Activated CD8-positive, alpha-beta T cell treated with anti-CD3 and anti-CD28 coated beads for 36 hours (primary cell): Measurements from ENCODE around the gene ZNF536. TPM values are rescaled to one million over a fixed set of nuclear protein-coding genes. Genes with fewer than 3 reads are reported as not detected.

Experiments used
- ATAC-seq: fragments of 200-7000 bp; cut with Tn5 transposase; one replicate; pipeline ENCODE4 v1.10.0; 2021; ENCODE audit warnings: mild to moderate bottlenecking, moderate library complexity
- CTCF ChIA-PET: fragments of 350-600 bp; sonication (Branson Sonifier 250); formaldehyde crosslinking; loops from one replicate; lab custom pipeline; 2021; ENCODE audit warnings: antibody characterized with exemption; lab: Charles Lee
- POLR2A ChIA-PET: fragments of 350-600 bp; sonication (Branson Sonifier 250); formaldehyde crosslinking; loops from one replicate; lab custom pipeline; 2021; ENCODE audit warnings: antibody characterized with exemption; lab: Charles Lee
- DNase-seq: peaks from one replicate; pipeline ENCODE4 v3.0.0-alpha.2; 2020
- H3K27ac Mint-ChIP-seq: one replicate; pipeline ENCODE4 v1.8.0; 2021; ENCODE audit warnings: mild to moderate bottlenecking, mixed read lengths
- H3K27me3 Mint-ChIP-seq: one replicate; pipeline ENCODE4 v1.8.0; 2021; ENCODE audit warnings: mixed read lengths
- H3K36me3 Mint-ChIP-seq: one replicate; pipeline ENCODE4 v1.8.0; 2021; ENCODE audit warnings: low read depth, mixed read lengths
- H3K4me1 Mint-ChIP-seq: one replicate; pipeline ENCODE4 v1.8.0; 2021; ENCODE audit warnings: low read depth, mixed read lengths
- H3K4me3 Mint-ChIP-seq: one replicate; pipeline ENCODE4 v1.8.0; 2021; ENCODE audit warnings: mild to moderate bottlenecking, moderate library complexity, mixed read lengths
- H3K9me3 Mint-ChIP-seq: one replicate; pipeline ENCODE4 v1.8.0; 2021; ENCODE audit warnings: mixed read lengths
- CTCF ChIP-seq: fragments of 200-600 bp; IDR thresholded peaks from one replicate; pipeline ENCODE4 v1.8.0; 2022; ENCODE audit warnings: antibody characterized with exemption, mild to moderate bottlenecking
- intact Hi-C: fragments of 100-400 bp; cut with micrococcal nuclease; formaldehyde crosslinking; loops from one replicate; pipeline ENCODE4 v1.10.0; 2022
- total RNA-seq, 2 experiments: library from RNA; stranded (reverse); gene quantifications; one replicate each; pipeline ENCODE4 v1.2.3, GENCODE V29; 2021

Gene ZNF536
- total RNA-seq, 2 experiments from 2014 or later = not detected

- intact Hi-C loops = no loop called here
- no peak overlapping the region for H3K27ac Mint-ChIP-seq
These were observed 190.8 kb downstream of the ZNF536 start for GRCh38 chr19:30562981-30563380.

GRCh38 chr19:30563691-30564090 lies 191.5 kb downstream of the ZNF536 start:
- Mint-ChIP-seq H3K36me3 (no peaks in the 10 kb centered on the region), H3K4me1 (no peaks in the 10 kb centered on the region), H3K27ac (no peak overlapping the region), H3K27me3 (no peaks in the 10 kb centered on the region), H3K9me3 (no peaks in the 10 kb centered on the region), H3K4me3 (no peak overlapping the region)
- no peak for DNase-seq
- CTCF ChIA-PET = no interaction called here
- intact Hi-C loops = no loop called here
- no peak for ATAC-seq
- POLR2A ChIA-PET = no interaction called here
- TF ChIP-seq CTCF = no peak

More at GRCh38 chr19:30562981-30563380, 190.8 kb downstream of the ZNF536 start:
- no peak for ATAC-seq
- Mint-ChIP-seq H3K4me3 (no peak overlapping the region), H3K27me3 (no peaks in the 10 kb centered on the region), H3K4me1 (no peaks in the 10 kb centered on the region), H3K36me3 (no peaks in the 10 kb centered on the region), H3K9me3 (no peaks in the 10 kb centered on the region)
- ChIA-PET POLR2A (no interaction called here), CTCF (no interaction called here)
- no peak for TF ChIP-seq CTCF
- DNase-seq = no peak

GRCh38 chr19:30564551-30565011 lies 192.4 kb downstream of the ZNF536 start:
- no peak overlapping the region for H3K4me3 Mint-ChIP-seq
- ChIA-PET CTCF (no interaction called here), POLR2A (no interaction called here)
- no peak overlapping the region for H3K27ac Mint-ChIP-seq
- intact Hi-C loops = no loop called here
- no peak for TF ChIP-seq CTCF
- no peaks in the 10 kb centered on the region for H3K4me1 Mint-ChIP-seq
- H3K36me3 Mint-ChIP-seq = no peaks in the 10 kb centered on the region
- H3K9me3 Mint-ChIP-seq = no peaks in the 10 kb centered on the region
- no peak for ATAC-seq
- H3K27me3 Mint-ChIP-seq = no peaks in the 10 kb centered on the region
- no peak for DNase-seq

GRCh38 chr19:30565636-30566035 lies 193.5 kb downstream of the ZNF536 start:
- POLR2A ChIA-PET = no interaction called here

More at GRCh38 chr19:30565636-30566035, 193.5 kb downstream of the ZNF536 start:
- H3K27me3 Mint-ChIP-seq = no peaks in the 10 kb centered on the region
- CTCF ChIA-PET = no interaction called here
- intact Hi-C loops = no loop called here
- no peaks in the 10 kb centered on the region for H3K36me3 Mint-ChIP-seq
- no peak overlapping the region for H3K4me3 Mint-ChIP-seq
- no peak overlapping the region for H3K27ac Mint-ChIP-seq
- no peak for ATAC-seq
- no peak for TF ChIP-seq CTCF
- no peaks in the 10 kb centered on the region for H3K9me3 Mint-ChIP-seq
- DNase-seq = no peak
- H3K4me1 Mint-ChIP-seq = no peaks in the 10 kb centered on the region
